Stimulated activated CD4-positive, alpha-beta T cell treated with anti-CD3 and anti-CD28 coated beads, Interleukin-1b, Interleukin-23, amount 100 ng/mL, for 4 hours (primary cell): ENCODE data around the gene GTF2H4.
"Not testable (repeated sequence)": the region's sequence is repeated elsewhere in the genome, so short reads cannot be mapped to it uniquely, and the experiment has no call there.

Source experiments
- DNase-seq, 2 donors: peaks; one replicate each; pipeline ENCODE4 v3.0.0-alpha.2; 2020; ENCODE audit warnings: low read depth in 2 of 2

GTF2H4 gene

DNA sequence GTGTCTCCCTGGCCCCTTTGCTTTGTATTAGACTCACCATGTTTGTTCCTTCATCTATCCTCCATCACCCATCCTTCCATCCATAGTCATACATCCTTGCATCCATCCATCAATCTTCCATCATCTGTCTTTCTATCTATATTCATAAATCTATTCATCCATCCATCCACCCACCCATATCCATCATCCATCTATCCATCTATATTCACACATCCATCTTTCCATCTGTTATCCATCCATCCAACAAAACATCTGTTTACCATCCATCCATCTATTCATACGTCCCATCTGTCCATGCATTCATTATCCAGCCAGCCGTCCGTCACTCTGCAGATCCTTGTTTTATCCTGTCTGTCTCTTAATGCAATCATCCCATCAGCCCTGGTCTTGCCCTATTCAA, 13.1 kb upstream of the GTF2H4 start:
- DNase-seq = no peak

- DNase-seq = no peak
These were observed 12.7 kb upstream of the GTF2H4 start for GRCh38 chr6:30895343-30895742.

DNA sequence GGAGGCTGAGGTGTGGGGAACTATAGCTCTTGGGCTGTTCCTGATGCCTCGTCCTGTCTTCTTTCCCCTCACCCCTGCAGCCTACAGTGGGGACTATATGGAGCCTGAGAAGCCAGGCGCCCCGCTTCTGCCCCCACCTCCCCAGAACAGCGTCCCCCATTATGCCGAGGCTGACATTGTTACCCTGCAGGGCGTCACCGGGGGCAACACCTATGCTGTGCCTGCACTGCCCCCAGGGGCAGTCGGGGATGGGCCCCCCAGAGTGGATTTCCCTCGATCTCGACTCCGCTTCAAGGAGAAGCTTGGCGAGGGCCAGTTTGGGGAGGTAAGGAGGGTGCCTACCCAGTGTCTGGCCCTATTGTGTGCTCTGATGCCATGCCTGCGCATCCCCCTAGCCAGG, 11.5 kb upstream of the GTF2H4 start:
- DNase-seq = no peak

- DNase-seq = no peak
These were observed 10.1 kb upstream of the GTF2H4 start for GRCh38 chr6:30897882-30898281.

DNA sequence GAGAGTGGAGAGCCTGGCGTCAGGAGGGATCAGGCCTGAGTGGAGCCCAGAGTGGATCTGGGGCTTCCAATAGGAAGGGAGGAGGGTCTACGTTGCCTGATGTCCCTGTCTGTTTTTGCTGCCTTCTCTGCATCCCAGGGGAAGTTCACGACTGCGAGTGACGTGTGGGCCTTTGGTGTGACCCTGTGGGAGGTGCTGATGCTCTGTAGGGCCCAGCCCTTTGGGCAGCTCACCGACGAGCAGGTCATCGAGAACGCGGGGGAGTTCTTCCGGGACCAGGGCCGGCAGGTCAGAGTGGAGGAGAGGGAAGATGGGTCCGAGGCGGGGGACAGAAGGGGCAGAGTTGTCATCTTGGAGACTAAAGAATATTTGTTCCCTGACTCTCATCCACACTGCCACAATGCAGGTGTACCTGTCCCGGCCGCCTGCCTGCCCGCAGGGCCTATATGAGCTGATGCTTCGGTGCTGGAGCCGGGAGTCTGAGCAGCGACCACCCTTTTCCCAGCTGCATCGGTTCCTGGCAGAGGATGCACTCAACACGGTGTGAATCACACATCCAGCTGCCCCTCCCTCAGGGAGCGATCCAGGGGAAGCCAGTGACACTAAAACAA, 9.2 kb upstream of the GTF2H4 start:
- DNase-seq = no peak

- DNase-seq = no peak
These were observed 7.1 kb upstream of the GTF2H4 start for GRCh38 chr6:30900863-30901417.

GRCh38 chr6:30901436-30901835, 6.6 kb upstream of the GTF2H4 start:
- DNase-seq = no peak

DNA sequence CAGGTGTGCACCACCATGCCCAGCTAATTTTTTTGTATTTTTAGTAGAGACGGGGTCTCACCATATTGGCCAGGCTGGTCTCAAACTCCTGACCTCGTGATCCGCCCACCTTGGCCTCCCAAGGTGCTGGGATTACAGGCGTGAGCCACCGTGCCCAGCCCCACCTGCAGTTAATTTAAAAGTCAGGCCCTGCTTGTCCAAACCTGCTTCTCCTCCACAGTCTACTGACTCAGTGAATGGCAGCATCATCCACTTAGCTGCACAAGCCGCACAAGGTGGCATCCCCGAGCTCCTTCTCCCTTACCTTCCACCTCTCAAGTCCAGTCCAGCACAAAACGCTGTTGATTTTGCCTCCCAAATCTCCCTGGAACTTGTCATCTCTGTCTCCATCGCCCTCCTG, 5.8 kb upstream of the GTF2H4 start:
- DNase-seq = not testable (repeated sequence)

DNA sequence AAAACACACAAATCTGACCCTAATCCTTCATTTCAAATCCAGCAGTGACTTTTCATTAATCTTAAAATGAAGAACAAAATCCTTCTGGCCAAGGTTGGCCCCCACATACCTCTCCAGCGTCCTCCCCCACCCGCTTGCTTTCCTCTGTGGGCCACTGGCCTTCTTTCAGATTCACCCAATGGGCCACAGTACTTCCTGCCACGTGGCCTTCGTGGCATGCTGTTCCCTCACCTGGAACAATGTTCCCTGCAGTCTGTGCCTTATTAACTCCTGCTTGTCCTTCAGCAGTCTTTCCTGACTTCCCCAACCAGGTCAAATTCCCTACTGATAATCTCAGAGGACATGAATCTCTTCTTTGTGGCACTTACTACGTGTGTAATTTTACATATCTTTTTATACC, 5.3 kb upstream of the GTF2H4 start:
- no peak for DNase-seq

GRCh38 chr6:30903236-30903635, 4.8 kb upstream of the GTF2H4 start:
- DNase-seq = no peak

- not testable (repeated sequence) for DNase-seq
These were observed 683 bp upstream of the GTF2H4 start for GRCh38 chr6:30907290-30907757.

GRCh38 chr6:30908700-30909099, 693 bp downstream of the GTF2H4 start:
- no peak for DNase-seq

GRCh38 chr6:30910473-30910872, 2.5 kb downstream of the GTF2H4 start:
- not testable (repeated sequence) for DNase-seq

DNA sequence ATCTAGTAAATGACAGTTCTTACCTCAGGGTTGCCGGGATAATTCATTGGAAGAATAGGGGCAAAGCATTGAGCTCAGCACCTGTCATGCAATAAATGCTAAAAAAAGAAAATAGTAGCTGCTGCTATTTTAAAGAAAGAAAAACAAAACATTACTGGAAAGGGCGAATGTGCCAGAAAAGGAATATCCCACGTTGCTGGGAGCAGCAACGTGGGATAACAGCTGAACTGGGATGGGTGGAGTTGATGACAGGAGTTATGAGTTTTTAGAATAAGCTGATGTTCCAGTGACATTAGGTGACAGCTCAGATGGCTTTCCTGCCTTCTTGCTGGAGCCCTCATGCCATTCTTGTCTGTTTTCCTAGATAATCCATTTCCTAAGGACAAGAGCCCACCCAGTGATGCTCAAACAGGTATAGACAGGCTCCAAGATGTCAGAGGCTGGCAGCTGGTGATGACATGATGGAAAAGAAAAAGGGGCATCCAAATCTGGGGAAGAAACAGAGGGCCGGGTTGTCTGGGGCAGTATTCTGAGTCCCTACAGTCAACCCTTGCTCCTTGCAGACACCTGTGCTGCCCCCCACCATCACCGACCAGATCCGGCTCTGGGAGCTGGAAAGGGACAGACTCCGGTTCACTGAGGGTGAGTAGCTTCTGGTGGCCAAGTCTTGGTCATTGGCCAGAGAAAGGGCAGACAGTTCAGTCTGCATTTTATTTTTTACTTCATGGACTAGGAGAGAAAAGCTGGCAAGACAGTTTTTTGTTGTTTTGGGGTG, 4.9 kb downstream of the GTF2H4 start:
- DNase-seq = no peak

DNA sequence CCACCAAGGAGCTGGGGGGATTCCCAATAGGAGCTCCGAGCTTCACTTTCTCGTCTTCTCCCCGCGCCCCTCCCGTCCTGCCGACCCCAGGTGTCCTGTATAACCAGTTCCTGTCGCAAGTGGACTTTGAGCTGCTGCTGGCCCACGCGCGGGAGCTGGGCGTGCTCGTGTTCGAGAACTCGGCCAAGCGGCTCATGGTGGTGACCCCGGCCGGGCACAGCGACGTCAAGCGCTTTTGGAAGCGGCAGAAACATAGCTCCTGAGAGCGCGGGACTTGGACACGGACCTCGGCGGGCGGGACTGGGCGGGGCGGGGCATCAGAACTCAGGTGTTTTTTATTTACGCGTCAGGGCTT, 5.7 kb downstream of the GTF2H4 start:
- no peak for DNase-seq

DNA sequence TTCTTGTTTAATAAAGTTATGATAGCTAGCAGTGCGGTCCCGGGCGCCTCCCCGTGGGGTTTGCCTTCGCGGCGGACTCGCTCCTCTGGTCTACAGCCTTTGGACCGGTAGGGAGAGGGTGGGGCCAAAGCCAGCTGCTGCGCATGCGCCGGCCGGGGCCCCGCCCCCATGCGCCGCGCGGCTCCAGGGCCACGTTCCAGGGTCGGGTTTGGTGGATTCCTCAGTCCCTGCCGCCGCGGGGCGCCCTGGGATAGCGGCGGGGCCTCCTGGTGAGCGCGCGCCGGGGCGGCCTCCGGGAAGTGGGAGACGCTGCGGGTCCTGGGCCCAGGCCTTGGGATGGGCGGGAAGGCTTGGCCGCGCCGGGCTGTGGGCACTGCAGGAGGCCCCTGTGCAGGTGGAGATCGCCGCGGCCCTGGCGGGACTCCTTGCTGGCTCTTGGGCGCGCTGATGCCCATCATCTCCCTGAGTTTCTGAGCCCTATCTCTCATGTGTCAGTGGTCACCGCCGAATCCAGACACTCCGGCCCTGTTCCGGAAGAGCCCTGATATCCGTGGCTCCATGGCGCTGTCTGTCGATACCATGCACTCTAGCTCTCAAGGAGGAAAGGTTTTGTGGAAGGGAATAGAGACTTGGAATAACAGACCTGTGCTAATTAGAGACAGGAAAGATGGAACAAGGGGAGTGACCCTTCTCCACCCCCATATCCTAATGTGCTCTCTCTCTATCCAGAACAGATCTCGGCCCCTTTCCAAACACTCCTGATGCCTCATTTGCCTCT, 6.3 kb downstream of the GTF2H4 start, which contains the start of gene VARS2:
TSS of gene VARS2 (plus strand) at position 163 of the 778 bp plus-strand sequence. CDS start at position 762, 599 bp downstream.
- peak; percentile 77 to 84 for DNase-seq

GRCh38 chr6:30914854-30915590, 7.0 kb downstream of the GTF2H4 start:
- DNase-seq = no peak

- no peak for DNase-seq
These were observed 7.6 kb downstream of the GTF2H4 start for GRCh38 chr6:30915591-30915946.

GRCh38 chr6:30917041-30917440, 9.0 kb downstream of the GTF2H4 start:
- no peak for DNase-seq

DNA sequence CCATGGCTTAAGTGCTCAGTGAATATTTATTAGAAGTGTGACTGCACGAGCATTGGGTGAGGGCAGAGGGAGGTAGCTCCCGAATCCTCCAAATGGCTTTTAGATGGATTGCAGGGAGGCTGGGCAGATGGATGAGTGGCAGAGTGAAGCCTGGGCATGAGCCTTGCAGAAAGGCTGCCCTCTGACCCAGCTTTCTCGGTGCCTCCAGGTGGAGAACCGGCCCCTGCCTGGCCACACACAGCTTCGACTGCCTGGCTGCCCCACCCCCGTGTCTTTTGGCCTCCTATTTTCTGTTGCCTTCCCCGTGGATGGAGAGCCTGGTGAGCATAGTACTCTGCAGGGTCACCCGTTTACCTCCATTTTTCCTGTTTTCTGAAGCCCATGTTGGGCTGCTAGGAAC, 9.5 kb downstream of the GTF2H4 start:
- no peak for DNase-seq

GRCh38 chr6:30918670-30919069, 10.7 kb downstream of the GTF2H4 start:
- DNase-seq = no peak

GRCh38 chr6:30922447-30922852, 14.4 kb downstream of the GTF2H4 start:
- DNase-seq = no peak
